Loucy (cell line): ENCODE results near the gene FAM135A.
"Not testable (repeated sequence)": the region's sequence is repeated elsewhere in the genome, so short reads cannot be mapped to it uniquely, and the experiment has no call there.

Source experiments
- H2AFZ ChIP-seq: fragments of 200-600 bp; sonication (generic); 2 replicates; pipeline ENCODE4 v1.6.0; 2016; ENCODE audit warnings: antibody characterized with exemption, mild to moderate bottlenecking, low read length, moderate library complexity
- H3F3A ChIP-seq: fragments of 200-600 bp; 2 replicates; pipeline ENCODE4 v1.6.0; 2016; ENCODE audit warnings: antibody characterized with exemption, low read depth, mild to moderate bottlenecking
- H3K27me3 ChIP-seq: fragments of 200-600 bp; sonication (generic); 2 replicates; pipeline ENCODE4 v1.6.1; 2014; ENCODE audit warnings: low read length, mild to moderate bottlenecking; ENCODE audit not compliant: insufficient read depth, poor library complexity, severe bottlenecking
- H3K36me3 ChIP-seq: fragments of 200-600 bp; sonication (generic); 2 replicates; pipeline ENCODE4 v1.6.1; 2016; ENCODE audit warnings: low read length; ENCODE audit not compliant: insufficient read depth
- H3K4me1 ChIP-seq: fragments of 200-600 bp; sonication (generic); 2 replicates; pipeline ENCODE4 v1.5.1; 2014; ENCODE audit warnings: low read length, mild to moderate bottlenecking; ENCODE audit not compliant: insufficient read depth, poor library complexity, severe bottlenecking
- H3K4me2 ChIP-seq: fragments of 200-600 bp; sonication (generic); 2 replicates; pipeline ENCODE4 v1.6.0; 2014; ENCODE audit warnings: antibody characterized with exemption, low read length, low read depth, mild to moderate bottlenecking; ENCODE audit not compliant: poor library complexity, severe bottlenecking
- H3K4me3 ChIP-seq: fragments of 200-600 bp; sonication (generic); 2 replicates; pipeline ENCODE4 v1.5.1; 2014; ENCODE audit warnings: low read length, mild to moderate bottlenecking, mixed read lengths; ENCODE audit not compliant: poor library complexity, severe bottlenecking
- H3K79me2 ChIP-seq: fragments of 200-600 bp; sonication (generic); 2 replicates; pipeline ENCODE4 v1.6.1; 2014; ENCODE audit warnings: low read length; ENCODE audit not compliant: insufficient read depth
- H3K9ac ChIP-seq: fragments of 200-600 bp; sonication (generic); 2 replicates; pipeline ENCODE4 v1.6.0; 2014; ENCODE audit warnings: mild to moderate bottlenecking, low read depth, low read length, moderate library complexity; ENCODE audit not compliant: poor library complexity, severe bottlenecking
- H3K9me2 ChIP-seq: fragments of 200-600 bp; sonication (generic); replicated peaks from 2 replicates; pipeline ENCODE4 v1.6.1; 2016; ENCODE audit warnings: low read depth, low read length, mixed read lengths
- H3K9me3 ChIP-seq: fragments of 200-600 bp; sonication (generic); 2 replicates; pipeline ENCODE4 v1.6.1; 2014; ENCODE audit warnings: mild to moderate bottlenecking, antibody characterized with exemption, low read length, low read depth; ENCODE audit not compliant: insufficient read depth
- H4K20me1 ChIP-seq: fragments of 200-600 bp; sonication (generic); 2 replicates; pipeline ENCODE4 v1.6.0; 2014; ENCODE audit warnings: antibody characterized with exemption, low read length, mild to moderate bottlenecking; ENCODE audit not compliant: insufficient read depth, poor library complexity, severe bottlenecking
- EZH2phosphoT487 ChIP-seq: fragments of 200-600 bp; IDR thresholded peaks from 2 replicates; pipeline ENCODE4 v1.6.1; 2018; ENCODE audit warnings: antibody characterized with exemption, mild to moderate bottlenecking, moderate library complexity, borderline replicate concordance
- TF ChIP-seq, protein P1 (sequence below): fragments of 200-600 bp; sonication (generic); conservative IDR thresholded peaks from 2 replicates; pipeline ENCODE4 v1.5.1; 2014; ENCODE audit warnings: mild to moderate bottlenecking, antibody characterized with exemption, low read length

FAM135A gene

DNA sequence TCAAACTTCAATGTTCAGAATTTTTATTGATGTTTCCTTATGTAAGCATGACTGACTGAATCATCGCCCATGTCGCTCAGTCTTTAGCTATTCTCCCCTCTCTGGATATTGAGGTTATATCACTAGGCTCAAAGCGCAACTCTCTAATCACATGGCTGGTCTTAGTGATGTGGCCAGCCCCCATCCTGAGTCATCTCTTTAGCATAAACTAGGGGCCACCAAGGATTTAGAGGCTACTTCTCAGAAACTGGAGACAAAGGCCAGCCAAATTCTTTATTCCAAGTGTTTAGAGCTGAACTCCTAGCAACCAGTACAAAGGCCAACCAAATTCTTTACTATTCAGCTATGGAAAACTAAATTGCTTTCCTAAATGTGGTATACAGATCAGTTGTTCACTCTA, 61.4 kb downstream of the FAM135A start:
- H3K9me3 ChIP-seq, result no peaks in the 10 kb centered on the region
- no peak overlapping the region for H2AFZ ChIP-seq
- no peak overlapping the region for H3K4me3 ChIP-seq
- H3K79me2 ChIP-seq, result no peaks in the 10 kb centered on the region
- no peak overlapping the region for H3K9ac ChIP-seq
- H3F3A ChIP-seq, result no peaks in the 10 kb centered on the region
- peaks cover 13% of the 10 kb centered on the region; the same call in 1 of the 2 replicates for H3K36me3 ChIP-seq
- H3K4me1 ChIP-seq, result no peaks in the 10 kb centered on the region
- no peaks in the 10 kb centered on the region for H4K20me1 ChIP-seq
- H3K9me2 ChIP-seq, result no peaks in the 10 kb centered on the region
- no peak overlapping the region for H3K4me2 ChIP-seq
- TF ChIP-seq EZH2phosphoT487, result no peak
- TF ChIP-seq, protein P1, sequence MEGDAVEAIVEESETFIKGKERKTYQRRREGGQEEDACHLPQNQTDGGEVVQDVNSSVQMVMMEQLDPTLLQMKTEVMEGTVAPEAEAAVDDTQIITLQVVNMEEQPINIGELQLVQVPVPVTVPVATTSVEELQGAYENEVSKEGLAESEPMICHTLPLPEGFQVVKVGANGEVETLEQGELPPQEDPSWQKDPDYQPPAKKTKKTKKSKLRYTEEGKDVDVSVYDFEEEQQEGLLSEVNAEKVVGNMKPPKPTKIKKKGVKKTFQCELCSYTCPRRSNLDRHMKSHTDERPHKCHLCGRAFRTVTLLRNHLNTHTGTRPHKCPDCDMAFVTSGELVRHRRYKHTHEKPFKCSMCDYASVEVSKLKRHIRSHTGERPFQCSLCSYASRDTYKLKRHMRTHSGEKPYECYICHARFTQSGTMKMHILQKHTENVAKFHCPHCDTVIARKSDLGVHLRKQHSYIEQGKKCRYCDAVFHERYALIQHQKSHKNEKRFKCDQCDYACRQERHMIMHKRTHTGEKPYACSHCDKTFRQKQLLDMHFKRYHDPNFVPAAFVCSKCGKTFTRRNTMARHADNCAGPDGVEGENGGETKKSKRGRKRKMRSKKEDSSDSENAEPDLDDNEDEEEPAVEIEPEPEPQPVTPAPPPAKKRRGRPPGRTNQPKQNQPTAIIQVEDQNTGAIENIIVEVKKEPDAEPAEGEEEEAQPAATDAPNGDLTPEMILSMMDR, result no peak
- no peaks in the 10 kb centered on the region for H3K27me3 ChIP-seq

- H3K4me2 ChIP-seq, result no peak overlapping the region
- no peaks in the 10 kb centered on the region for H3F3A ChIP-seq
- H3K4me3 ChIP-seq, result no peak overlapping the region
- H4K20me1 ChIP-seq, result no peaks in the 10 kb centered on the region
- H2AFZ ChIP-seq, result no peak overlapping the region
- no peaks in the 10 kb centered on the region for H3K9me2 ChIP-seq
- no peaks in the 10 kb centered on the region for H3K9me3 ChIP-seq
- TF ChIP-seq, protein P1, result no peak
- TF ChIP-seq EZH2phosphoT487, result no peak
- no peak overlapping the region for H3K9ac ChIP-seq
- H3K4me1 ChIP-seq, result no peaks in the 10 kb centered on the region
- H3K79me2 ChIP-seq, result no peaks in the 10 kb centered on the region
- peaks cover 12% of the 10 kb centered on the region; the same call in 1 of the 2 replicates for H3K36me3 ChIP-seq
- H3K27me3 ChIP-seq, result no peaks in the 10 kb centered on the region
These were observed 65.9 kb downstream of the FAM135A start for GRCh38 chr6:70479236-70479635.

GRCh38 chr6:70486638-70487037, 73.3 kb downstream of the FAM135A start:
- not testable (repeated sequence) for H3K4me3 ChIP-seq, H3K9me2 ChIP-seq, H2AFZ ChIP-seq, H3K9ac ChIP-seq, H3K79me2 ChIP-seq, H3K27me3 ChIP-seq, H3K9me3 ChIP-seq, H3F3A ChIP-seq, H3K36me3 ChIP-seq, H3K4me1 ChIP-seq, H3K4me2 ChIP-seq, H4K20me1 ChIP-seq

GRCh38 chr6:70489364-70489763, 76.1 kb downstream of the FAM135A start:
- no peak for TF ChIP-seq EZH2phosphoT487
- TF ChIP-seq, protein P1, result no peak
- Histone ChIP-seq H3K4me1 (no peaks in the 10 kb centered on the region), H3K4me2 (no peak overlapping the region), H3K79me2 (no peaks in the 10 kb centered on the region), H3K4me3 (no peak overlapping the region), H3F3A (no peaks in the 10 kb centered on the region), H2AFZ (no peak overlapping the region), H3K9me3 (no peaks in the 10 kb centered on the region), H3K36me3 (no peaks in the 10 kb centered on the region), H3K9me2 (no peaks in the 10 kb centered on the region), H4K20me1 (no peaks in the 10 kb centered on the region), H3K27me3 (no peaks in the 10 kb centered on the region), H3K9ac (no peak overlapping the region)
